Neutrophil (primary cell): ENCODE results near the gene MYL2.

ENCODE experiments used
- H3K27ac ChIP-seq: fragments of 200-600 bp; sonication (generic); 2 replicates; pipeline ENCODE4 v1.5.1; 2016; ENCODE audit warnings: mild to moderate bottlenecking, moderate library complexity
- H3K27me3 ChIP-seq: fragments of 200-600 bp; sonication (generic); 2 replicates; pipeline ENCODE4 v1.6.0; 2016; ENCODE audit warnings: mild to moderate bottlenecking
- H3K36me3 ChIP-seq: fragments of 200-600 bp; sonication (generic); 2 replicates; pipeline ENCODE4 v1.5.1; 2017
- H3K4me1 ChIP-seq, 2 experiments: fragments of 200-600 bp in 1 of 2; sonication (generic) in 1 of 2; 1 replicate in 1 of 2; 2 replicates in 1 of 2; pipeline versions ENCODE4 v1.5.1 to v1.6.1; 2013 to 2016; ENCODE audit warnings: low read depth in 1 of 2, low read length in 1 of 2, mild to moderate bottlenecking in 1 of 2, moderate library complexity in 1 of 2; ENCODE audit not compliant: control insufficient read depth in 1 of 2, insufficient read depth in 1 of 2
- H3K4me3 ChIP-seq, 2 experiments: fragments of 200-600 bp in 1 of 2; sonication (generic) in 1 of 2; 1 replicate in 1 of 2; 2 replicates in 1 of 2; pipeline ENCODE4 v1.5.1; 2013 to 2016; ENCODE audit warnings: low read depth in 1 of 2, low read length in 1 of 2, mild to moderate bottlenecking in 1 of 2, moderate library complexity in 1 of 2
- H3K9me3 ChIP-seq: fragments of 200-600 bp; sonication (generic); 2 replicates; pipeline ENCODE4 v1.5.1; 2016
- CTCF ChIP-seq: fragments of 200-600 bp; sonication (generic); IDR thresholded peaks from 2 replicates; pipeline ENCODE4 v1.5.1; 2016; ENCODE audit warnings: antibody characterized with exemption

Gene MYL2

GRCh38 chr12:110922652-110923051, 2.3 kb upstream of the MYL2 start:
- Histone ChIP-seq H3K4me1 (no peaks in the 10 kb centered on the region), H3K27ac (no peak overlapping the region), H3K27me3 (peaks cover 9% of the 10 kb centered on the region), H3K9me3 (no peaks in the 10 kb centered on the region), H3K4me3 (no peak overlapping the region), H3K36me3 (no peaks in the 10 kb centered on the region)
- TF ChIP-seq CTCF = no peak

- Histone ChIP-seq H3K4me1 (no peaks in the 10 kb centered on the region), H3K36me3 (no peaks in the 10 kb centered on the region), H3K27me3 (peaks cover 9% of the 10 kb centered on the region), H3K4me3 (no peak overlapping the region), H3K27ac (no peak overlapping the region), H3K9me3 (no peaks in the 10 kb centered on the region)
- no peak for TF ChIP-seq CTCF
These were observed 883 bp upstream of the MYL2 start for GRCh38 chr12:110921262-110921661.

- H3K4me3 ChIP-seq = no peak overlapping the region
- H3K36me3 ChIP-seq = no peaks in the 10 kb centered on the region
- TF ChIP-seq CTCF = no peak
- no peak overlapping the region for H3K27ac ChIP-seq
- peaks cover 9% of the 10 kb centered on the region for H3K27me3 ChIP-seq
- H3K9me3 ChIP-seq = no peaks in the 10 kb centered on the region
- no peaks in the 10 kb centered on the region for H3K4me1 ChIP-seq
These were observed 659 bp downstream of the MYL2 start for GRCh38 chr12:110919720-110920119.

- Histone ChIP-seq H3K4me3 (no peak overlapping the region), H3K36me3 (no peaks in the 10 kb centered on the region), H3K9me3 (no peaks in the 10 kb centered on the region), H3K4me1 (no peaks in the 10 kb centered on the region), H3K27me3 (peaks cover 9% of the 10 kb centered on the region), H3K27ac (no peak overlapping the region)
- no peak for TF ChIP-seq CTCF
These were observed 2.4 kb downstream of the MYL2 start for GRCh38 chr12:110917961-110918360.

GRCh38 chr12:110917467-110917866, 2.9 kb downstream of the MYL2 start:
- no peak overlapping the region for H3K4me3 ChIP-seq
- no peak for TF ChIP-seq CTCF
- no peaks in the 10 kb centered on the region for H3K9me3 ChIP-seq
- H3K27ac ChIP-seq = no peak overlapping the region
- no peaks in the 10 kb centered on the region for H3K4me1 ChIP-seq
- peaks cover 9% of the 10 kb centered on the region for H3K27me3 ChIP-seq
- no peaks in the 10 kb centered on the region for H3K36me3 ChIP-seq

- Histone ChIP-seq H3K4me3 (no peak overlapping the region), H3K36me3 (no peaks in the 10 kb centered on the region), H3K9me3 (no peaks in the 10 kb centered on the region), H3K4me1 (no peaks in the 10 kb centered on the region), H3K27ac (no peak overlapping the region), H3K27me3 (peaks cover 9% of the 10 kb centered on the region)
- no peak for TF ChIP-seq CTCF
These were observed 4.0 kb downstream of the MYL2 start for GRCh38 chr12:110916295-110916875.
